NCI-H526 (cell line): ENCODE measurements around the gene MAPK11.
A peak's percentile ranks its signal among the peaks of the same experiment; 100 is the strongest.
"Not testable (repeated sequence)": the region's sequence is repeated elsewhere in the genome, so short reads cannot be mapped to it uniquely, and the experiment has no call there.

Experiments
- DNase-seq, 2 experiments: peaks; one replicate each; lab custom pipeline; 2025; lab: John Stamatoyannopoulos, UW

Gene MAPK11

GRCh38 chr22:50276143-50276542 lies 6.0 kb upstream of the MAPK11 start:
- DNase-seq: peak in 1 of 2 experiments; percentile 51

- no peak for DNase-seq
Measured at GRCh38 chr22:50275181-50276055, 5.2 kb upstream of the MAPK11 start.

- DNase-seq: no peak
Measured at GRCh38 chr22:50274771-50275170, 4.6 kb upstream of the MAPK11 start.

GRCh38 chr22:50274311-50274710 lies 4.1 kb upstream of the MAPK11 start:
- peak in 1 of 2 experiments; percentile 53 for DNase-seq

GRCh38 chr22:50273781-50274180 lies 3.6 kb upstream of the MAPK11 start:
- DNase-seq: not testable (repeated sequence)

GRCh38 chr22:50273352-50273751 lies 3.2 kb upstream of the MAPK11 start:
- not testable (repeated sequence) for DNase-seq

- DNase-seq: no peak
Measured at GRCh38 chr22:50272044-50272802, 2.0 kb upstream of the MAPK11 start.

GRCh38 chr22:50271519-50271970 lies 1.4 kb upstream of the MAPK11 start:
- DNase-seq: peak; percentile 16 to 83

GRCh38 chr22:50270666-50271394 lies 650 bp upstream of the MAPK11 start:
- peak in 1 of 2 experiments; percentile 42 for DNase-seq

- no peak for DNase-seq
Measured at GRCh38 chr22:50269573-50269969, 609 bp downstream of the MAPK11 start.

GRCh38 chr22:50268655-50269113 lies 1.5 kb downstream of the MAPK11 start:
- peak in 1 of 2 experiments; percentile 13 for DNase-seq

GRCh38 chr22:50267591-50268390 lies 2.4 kb downstream of the MAPK11 start:
- DNase-seq: peak in 1 of 2 experiments; percentile 73

- DNase-seq: no peak
Measured at GRCh38 chr22:50266994-50267393, 3.2 kb downstream of the MAPK11 start.

GRCh38 chr22:50264946-50265669 lies 5.1 kb downstream of the MAPK11 start:
- DNase-seq: no peak

GRCh38 chr22:50264104-50264745 lies 6.0 kb downstream of the MAPK11 start:
- DNase-seq: no peak

- DNase-seq: no peak
Measured at GRCh38 chr22:50262973-50263617, 7.1 kb downstream of the MAPK11 start.

- DNase-seq: peak in 1 of 2 experiments; percentile 47
Measured at GRCh38 chr22:50262460-50262911, 7.7 kb downstream of the MAPK11 start.

- DNase-seq: peak in 1 of 2 experiments; percentile 65
Measured at GRCh38 chr22:50261615-50262459, 8.3 kb downstream of the MAPK11 start, which contains the start of gene MAPK12. TSS of gene MAPK12 (minus strand) at chr22:50261683. CDS start at chr22:50261509, 174 bp downstream.
